Activated naive CD4-positive, alpha-beta T cell treated with anti-CD3 and anti-CD28 coated beads, Interleukin-2, amount 50 U/mL, for 72 hours (primary cell): ENCODE results near the gene TRIM5. TPM values are rescaled to one million over a fixed set of nuclear protein-coding genes. Genes with fewer than 3 reads are reported as not detected.

Experiments used
- ATAC-seq, 2 donors: fragments of 150-1000 bp; cut with Tn5 transposase; 2 replicates each; pipeline ENCODE4 v1.10.0; 2021; ENCODE audit warnings: mild to moderate bottlenecking in 2 of 2, moderate library complexity in 2 of 2
- DNase-seq, 2 donors: peaks; one replicate each; pipeline ENCODE4 v3.0.0; 2021 to 2022; ENCODE audit warnings: low spot score in 2 of 2
- H3K27ac Mint-ChIP-seq, 2 donors: one replicate each; pipeline ENCODE4 v1.8.0; 2022; ENCODE audit warnings: mild to moderate bottlenecking in 2 of 2, mixed read lengths in 2 of 2
- H3K36me3 Mint-ChIP-seq, 2 donors: one replicate each; pipeline ENCODE4 v1.8.0; 2022; ENCODE audit warnings: mixed read lengths in 2 of 2
- H3K9me3 Mint-ChIP-seq, 2 donors: one replicate each; pipeline ENCODE4 v1.8.0; 2022; ENCODE audit warnings: mixed read lengths in 2 of 2
- total RNA-seq, 2 donors: library from RNA; stranded (reverse); gene quantifications; one replicate each; pipeline ENCODE4 v1.2.3, GENCODE V29; 2022

TRIM5 gene
- total RNA-seq, 2 donors from 2014 or later = 30.2 to 31.9 TPM

DNA sequence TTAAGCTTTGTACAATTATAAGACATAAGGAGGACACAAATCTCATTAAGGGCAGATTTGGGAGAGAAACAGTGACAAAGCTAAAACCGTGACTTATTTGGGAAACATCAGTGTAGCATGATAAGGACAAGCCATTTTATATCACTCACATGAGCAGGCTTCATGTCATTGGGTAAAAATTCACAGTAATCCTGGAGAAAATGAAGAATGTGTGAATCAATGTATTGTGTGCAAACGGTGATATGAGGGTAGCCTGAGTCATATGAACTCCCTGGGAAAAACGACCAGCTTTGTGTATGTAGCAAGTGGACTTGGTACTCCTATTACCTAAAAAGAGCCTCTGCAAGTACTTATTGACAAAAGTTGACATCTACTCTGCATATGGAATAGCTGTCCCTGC, 66.1 kb downstream of the TRIM5 start:
- H3K9me3 Mint-ChIP-seq = no peaks in the 10 kb centered on the region
- no peak for DNase-seq
- no peak for ATAC-seq
- H3K27ac Mint-ChIP-seq = no peak overlapping the region
- no peaks in the 10 kb centered on the region for H3K36me3 Mint-ChIP-seq

Other genes starting within 250 kb of the TRIM5 start
- not detected for gene OR51I1, start 243.6 kb downstream of the TRIM5 start, total RNA-seq
- gene OR51I2, start 235.8 kb downstream of the TRIM5 start, total RNA-seq = not detected
- gene OR52D1, start 196.4 kb downstream of the TRIM5 start, total RNA-seq = not detected
- under 1 TPM; 0.10 to 0.25 TPM for gene UBQLN3, start 175.1 kb downstream of the TRIM5 start, total RNA-seq
- under 1 TPM; 0.21 to 0.32 TPM for gene UBQLNL, start 168.4 kb downstream of the TRIM5 start, total RNA-seq
- gene OR52H1, start 136.5 kb downstream of the TRIM5 start, total RNA-seq = under 1 TPM in 1 of 2 donors, not detected in 1; 0.23 TPM
- not detected for gene OR52B6, start 104.2 kb downstream of the TRIM5 start, total RNA-seq
- gene TRIM6, start 88.4 kb downstream of the TRIM5 start, total RNA-seq = 1 to 10 TPM in 1 of 2 donors, under 1 TPM in 1; 0.80 to 1.6 TPM
- 10 to 100 TPM; 10.9 to 12.0 TPM for gene TRIM34, start 60.1 kb downstream of the TRIM5 start, total RNA-seq
- gene TRIM22, start 4.7 kb upstream of the TRIM5 start, total RNA-seq = 100 to 1,000 TPM; 151 to 228 TPM
- gene OR56B1, start 51.4 kb upstream of the TRIM5 start, total RNA-seq = under 1 TPM; 0.48 to 0.93 TPM
- 1 to 10 TPM in 1 of 2 donors, under 1 TPM in 1; 0.41 to 1.3 TPM for gene OR52N4, start 69.2 kb upstream of the TRIM5 start, total RNA-seq
- under 1 TPM in 1 of 2 donors, not detected in 1; 0.08 TPM for gene OR52N5, start 98.3 kb upstream of the TRIM5 start, total RNA-seq
- under 1 TPM; 0.14 to 0.58 TPM for gene OR52N1, start 106.2 kb upstream of the TRIM5 start, total RNA-seq
- gene OR52N2, start 123.8 kb upstream of the TRIM5 start, total RNA-seq = not detected
- not detected for gene OR52E6, start 156.8 kb upstream of the TRIM5 start, total RNA-seq
- not detected for gene OR52E8, start 172.6 kb upstream of the TRIM5 start, total RNA-seq
- gene OR52E4, start 195.6 kb upstream of the TRIM5 start, total RNA-seq = not detected
- not detected for gene OR52E5, start 208.1 kb upstream of the TRIM5 start, total RNA-seq